MCF 10A (cell line): ENCODE measurements around the gene DYNC2LI1. TPM values are rescaled to one million over a fixed set of nuclear protein-coding genes. Genes with fewer than 3 reads are reported as not detected.
A peak's percentile ranks its signal among the peaks of the same experiment; 100 is the strongest.

Experiments
- BruUV-seq: library from RNA; stranded (reverse); fragments of 400-500 nt; replicated peaks from 2 replicates; lab custom pipeline; 2021; lab: Mats Ljungman, UMichigan
- CTCF ChIA-PET: fragments of 300-600 bp; sonication (Branson Sonifier 250); formaldehyde crosslinking; extraction: SDS; loops from one replicate; lab custom pipeline; 2021; ENCODE audit warnings: antibody characterized with exemption, inconsistent platforms; lab: Yijun Ruan, JAX
- POLR2A ChIA-PET: fragments of 300-600, 350-650 bp; sonication (Branson Sonifier 250); formaldehyde crosslinking; extraction: SDS; loops from one replicate; lab custom pipeline; 2020; ENCODE audit warnings: antibody characterized with exemption, inconsistent platforms; lab: Yijun Ruan, JAX
- DNase-seq: peaks from one replicate; pipeline ENCODE4 v3.0.0-alpha.2; 2018; ENCODE audit not compliant: unreplicated experiment
- H3K27ac Mint-ChIP-seq: one replicate; pipeline ENCODE4 v1.8.0; 2022; ENCODE audit warnings: mild to moderate bottlenecking, low read depth, mixed read lengths; ENCODE audit not compliant: unreplicated experiment
- H3K27me3 Mint-ChIP-seq: one replicate; pipeline ENCODE4 v1.8.0; 2022; ENCODE audit warnings: mixed read lengths; ENCODE audit not compliant: insufficient read depth, unreplicated experiment
- H3K36me3 Mint-ChIP-seq: one replicate; pipeline ENCODE4 v1.8.0; 2022; ENCODE audit warnings: mild to moderate bottlenecking, moderate library complexity, mixed read lengths; ENCODE audit not compliant: insufficient read depth, unreplicated experiment
- H3K4me1 Mint-ChIP-seq: one replicate; pipeline ENCODE4 v1.8.0; 2022; ENCODE audit warnings: mixed read lengths; ENCODE audit not compliant: insufficient read depth, unreplicated experiment
- H3K4me3 Mint-ChIP-seq: one replicate; pipeline ENCODE4 v1.8.0; 2022; ENCODE audit warnings: mild to moderate bottlenecking, moderate library complexity, mixed read lengths; ENCODE audit not compliant: unreplicated experiment
- H3K9me3 Mint-ChIP-seq: one replicate; pipeline ENCODE4 v1.8.0; 2022; ENCODE audit warnings: mixed read lengths; ENCODE audit not compliant: unreplicated experiment
- CTCF ChIP-seq: fragments of 200-600 bp; IDR thresholded peaks from one replicate; pipeline ENCODE4 v1.8.0; 2022; ENCODE audit warnings: antibody characterized with exemption, mild to moderate bottlenecking; ENCODE audit not compliant: unreplicated experiment
- intact Hi-C: fragments of 100-400 bp; cut with micrococcal nuclease; formaldehyde crosslinking; loops from 2 replicates; pipeline ENCODE4 v1.14.1; 2022
- total RNA-seq: library from RNA; stranded (reverse); gene quantifications from 2 replicates; pipeline ENCODE4 v1.2.3, GENCODE V29; 2022

The DYNC2LI1 gene
- total RNA-seq, 1 experiment from 2014 or later, result 13.0 TPM

- ChIA-PET CTCF (interaction anchor here (1.0 to 1.3 kb wide), 4 partner anchors 163 to 169 kb away, joined by 3 to 6 read pairs (median 4); no protein-coding TSS in a partner anchor), POLR2A (interaction anchor here (0.8 to 2.1 kb wide), 16 partner anchors 8 to 169 kb away, joined by 3 to 10 read pairs (median 4); partner anchors contain the start of genes C1GALT1C1L and PLEKHH2)
- Mint-ChIP-seq H3K27ac (peak overlapping the region; percentile 95), H3K9me3 (no peaks in the 10 kb centered on the region), H3K4me3 (peak overlapping the region; percentile 91), H3K27me3 (no peaks in the 10 kb centered on the region), H3K4me1 (no peaks in the 10 kb centered on the region), H3K36me3 (peaks cover 17% of the 10 kb centered on the region)
- TF ChIP-seq CTCF, result no peak
- BruUV-seq, result TSS peak; percentile 63
- peak; percentile 2 for DNase-seq
- intact Hi-C loops, result loop anchor here (5.0 kb wide), 1 partner anchor 167 kb away; no protein-coding TSS in a partner anchor
These were observed 778 bp downstream of the DYNC2LI1 start for GRCh38 chr2:43774617-43775016.

GRCh38 chr2:43776324-43776723 lies 2.5 kb downstream of the DYNC2LI1 start:
- no TSS peak for BruUV-seq
- no peaks in the 10 kb centered on the region for H3K27me3 Mint-ChIP-seq
- no peaks in the 10 kb centered on the region for H3K9me3 Mint-ChIP-seq
- intact Hi-C loops, result no loop called here
- ChIA-PET CTCF (no interaction called here), POLR2A (no interaction called here)
- no peak for TF ChIP-seq CTCF
- no peak for DNase-seq
- no peak overlapping the region for H3K27ac Mint-ChIP-seq
- H3K36me3 Mint-ChIP-seq, result peaks cover 26% of the 10 kb centered on the region
- no peaks in the 10 kb centered on the region for H3K4me1 Mint-ChIP-seq
- H3K4me3 Mint-ChIP-seq, result no peak overlapping the region

- no peak overlapping the region for H3K4me3 Mint-ChIP-seq
- ChIA-PET CTCF (no interaction called here), POLR2A (no interaction called here)
- peaks cover 26% of the 10 kb centered on the region for H3K36me3 Mint-ChIP-seq
- no peaks in the 10 kb centered on the region for H3K4me1 Mint-ChIP-seq
- TF ChIP-seq CTCF, result no peak
- no peaks in the 10 kb centered on the region for H3K27me3 Mint-ChIP-seq
- H3K9me3 Mint-ChIP-seq, result no peaks in the 10 kb centered on the region
- H3K27ac Mint-ChIP-seq, result no peak overlapping the region
- BruUV-seq, result no TSS peak
- no peak for DNase-seq
- intact Hi-C loops, result no loop called here
These were observed 3.6 kb downstream of the DYNC2LI1 start for GRCh38 chr2:43777306-43777926.

- Mint-ChIP-seq H3K4me3 (no peak overlapping the region), H3K27me3 (no peaks in the 10 kb centered on the region), H3K9me3 (no peaks in the 10 kb centered on the region), H3K36me3 (peaks cover 26% of the 10 kb centered on the region), H3K27ac (no peak overlapping the region), H3K4me1 (no peaks in the 10 kb centered on the region)
- ChIA-PET POLR2A (no interaction called here), CTCF (no interaction called here)
- TF ChIP-seq CTCF, result no peak
- intact Hi-C loops, result no loop called here
- BruUV-seq, result no TSS peak
- DNase-seq, result peak; percentile 17
These were observed 4.4 kb downstream of the DYNC2LI1 start for GRCh38 chr2:43778233-43778632.
